Activated T-helper 2 cell treated with anti-CD3 and anti-CD28 coated beads, Interferon-gamma antibody, Interleukin-2, Interleukin-4, amounts not matched to agents 10 μg/mL and 5 μg/mL and 100 μg/mL, durations not matched to agents 14 hours and 24 hours and 36 hours (primary cell): ENCODE results near the gene ATP2C1. TPM values are rescaled to one million over a fixed set of nuclear protein-coding genes. Genes with fewer than 3 reads are reported as not detected.
A peak's percentile ranks its signal among the peaks of the same experiment; 100 is the strongest.

Experiments used
- DNase-seq: peaks from one replicate; pipeline ENCODE4 v3.0.0; 2021; ENCODE audit warnings: low spot score
- H3K27ac Mint-ChIP-seq: one replicate; pipeline ENCODE4 v1.8.0; 2021; ENCODE audit warnings: mixed read lengths
- H3K27me3 Mint-ChIP-seq: one replicate; pipeline ENCODE4 v1.8.0; 2021; ENCODE audit warnings: low read depth, mixed read lengths
- H3K36me3 Mint-ChIP-seq: one replicate; pipeline ENCODE4 v1.8.0; 2021; ENCODE audit warnings: low read depth, mixed read lengths
- H3K4me1 Mint-ChIP-seq: one replicate; pipeline ENCODE4 v1.8.0; 2021; ENCODE audit warnings: low read depth, mixed read lengths
- H3K4me3 Mint-ChIP-seq: one replicate; pipeline ENCODE4 v1.8.0; 2021; ENCODE audit warnings: low read depth, mild to moderate bottlenecking, moderate library complexity, mixed read lengths
- H3K9me3 Mint-ChIP-seq: one replicate; pipeline ENCODE4 v1.8.0; 2021; ENCODE audit warnings: mixed read lengths
- intact Hi-C: fragments of 100-400 bp; cut with micrococcal nuclease; formaldehyde crosslinking; loops from one replicate; pipeline ENCODE4 v1.15.1; 2023
- total RNA-seq: library from RNA; stranded (reverse); gene quantifications from 2 replicates; pipeline ENCODE4 v1.2.3, GENCODE V29; 2022

The ATP2C1 gene
- total RNA-seq, 1 donor from 2014 or later = 63.7 TPM

- intact Hi-C loops = loop anchor here (2.0 kb wide), 1 partner anchor 13 kb away; no protein-coding TSS in a partner anchor
- DNase-seq = no peak
- Mint-ChIP-seq H3K9me3 (no peaks in the 10 kb centered on the region), H3K4me1 (peaks cover 38% of the 10 kb centered on the region), H3K27me3 (no peaks in the 10 kb centered on the region), H3K27ac (no peak overlapping the region), H3K4me3 (no peak overlapping the region), H3K36me3 (peaks cover 7% of the 10 kb centered on the region)
These were observed 7.8 kb downstream of the ATP2C1 start for GRCh38 chr3:130901463-130902204.

GRCh38 chr3:130903412-130903908, 9.6 kb downstream of the ATP2C1 start:
- intact Hi-C loops = no loop called here
- no peak for DNase-seq
- no peaks in the 10 kb centered on the region for H3K9me3 Mint-ChIP-seq
- no peak overlapping the region for H3K4me3 Mint-ChIP-seq
- H3K27me3 Mint-ChIP-seq = no peaks in the 10 kb centered on the region
- H3K27ac Mint-ChIP-seq = no peak overlapping the region
- H3K4me1 Mint-ChIP-seq = peaks cover 47% of the 10 kb centered on the region
- H3K36me3 Mint-ChIP-seq = peaks cover 8% of the 10 kb centered on the region

- H3K36me3 Mint-ChIP-seq = peaks cover 8% of the 10 kb centered on the region
These were observed 10.6 kb downstream of the ATP2C1 start for GRCh38 chr3:130904491-130904890.

GRCh38 chr3:130905551-130905950, 11.7 kb downstream of the ATP2C1 start:
- peaks cover 8% of the 10 kb centered on the region for H3K36me3 Mint-ChIP-seq
- no peaks in the 10 kb centered on the region for H3K27me3 Mint-ChIP-seq
- no peak for DNase-seq
- intact Hi-C loops = loop anchor here (5.0 kb wide), 3 partner anchors 42 to 597 kb away; partner anchors contain the start of genes ASTE1, MRPL3 and NEK11
- peaks cover 51% of the 10 kb centered on the region for H3K4me1 Mint-ChIP-seq
- no peak overlapping the region for H3K27ac Mint-ChIP-seq
- H3K9me3 Mint-ChIP-seq = no peaks in the 10 kb centered on the region
- no peak overlapping the region for H3K4me3 Mint-ChIP-seq

More at GRCh38 chr3:130904491-130904890, 10.6 kb downstream of the ATP2C1 start:
- Mint-ChIP-seq H3K27me3 (no peaks in the 10 kb centered on the region), H3K9me3 (no peaks in the 10 kb centered on the region), H3K4me1 (peaks cover 52% of the 10 kb centered on the region), H3K27ac (no peak overlapping the region), H3K4me3 (no peak overlapping the region)
- no peak for DNase-seq
- intact Hi-C loops = no loop called here

GRCh38 chr3:130906374-130906995, 12.6 kb downstream of the ATP2C1 start:
- Mint-ChIP-seq H3K9me3 (peaks cover 3% of the 10 kb centered on the region), H3K27me3 (no peaks in the 10 kb centered on the region), H3K4me3 (no peak overlapping the region), H3K36me3 (peaks cover 10% of the 10 kb centered on the region), H3K4me1 (peaks cover 48% of the 10 kb centered on the region), H3K27ac (no peak overlapping the region)
- DNase-seq = no peak
- intact Hi-C loops = loop anchor here (2.0 to 5.0 kb wide), 4 partner anchors 14 to 596 kb away; partner anchors contain the start of genes ASTE1, MRPL3 and NEK11

GRCh38 chr3:130907500-130907899, 13.6 kb downstream of the ATP2C1 start:
- peaks cover 4% of the 10 kb centered on the region for H3K9me3 Mint-ChIP-seq
- H3K27me3 Mint-ChIP-seq = no peaks in the 10 kb centered on the region
- peaks cover 45% of the 10 kb centered on the region for H3K4me1 Mint-ChIP-seq
- peak overlapping the region; percentile 46 for H3K27ac Mint-ChIP-seq
- intact Hi-C loops = loop anchor here (2.0 to 5.0 kb wide), 4 partner anchors 15 to 595 kb away; partner anchors contain the start of genes ASTE1, MRPL3 and NEK11
- DNase-seq = no peak
- peak overlapping the region; percentile 14 for H3K4me3 Mint-ChIP-seq
- peaks cover 12% of the 10 kb centered on the region for H3K36me3 Mint-ChIP-seq

- intact Hi-C loops = loop anchor here (1.0 to 5.0 kb wide), 5 partner anchors 12 to 594 kb away; partner anchors contain the start of genes ASTE1, MRPL3 and NEK11
- H3K4me1 Mint-ChIP-seq = peaks cover 45% of the 10 kb centered on the region
These were observed 14.1 kb downstream of the ATP2C1 start for GRCh38 chr3:130907966-130908365.

GRCh38 chr3:130915567-130916292, 21.8 kb downstream of the ATP2C1 start:
- no peaks in the 10 kb centered on the region for H3K27me3 Mint-ChIP-seq
- H3K9me3 Mint-ChIP-seq = peaks cover 11% of the 10 kb centered on the region
- peaks cover 48% of the 10 kb centered on the region for H3K36me3 Mint-ChIP-seq
- DNase-seq = no peak
- peaks cover 24% of the 10 kb centered on the region for H3K4me1 Mint-ChIP-seq
- intact Hi-C loops = loop anchor here (2.0 kb wide), 1 partner anchor 15 kb away; no protein-coding TSS in a partner anchor
- no peak overlapping the region for H3K27ac Mint-ChIP-seq
- H3K4me3 Mint-ChIP-seq = no peak overlapping the region

More at GRCh38 chr3:130907966-130908365, 14.1 kb downstream of the ATP2C1 start:
- Mint-ChIP-seq H3K4me3 (peak overlapping the region; percentile 30), H3K9me3 (peaks cover 4% of the 10 kb centered on the region), H3K36me3 (peaks cover 12% of the 10 kb centered on the region), H3K27me3 (no peaks in the 10 kb centered on the region), H3K27ac (peak overlapping the region; percentile 46)
- no peak for DNase-seq

GRCh38 chr3:130916507-130917167, 22.8 kb downstream of the ATP2C1 start:
- H3K4me3 Mint-ChIP-seq = no peak overlapping the region
- no peak for DNase-seq
- intact Hi-C loops = no loop called here

GRCh38 chr3:130918328-130918727, 24.4 kb downstream of the ATP2C1 start:
- Mint-ChIP-seq H3K9me3 (peaks cover 21% of the 10 kb centered on the region), H3K36me3 (peaks cover 61% of the 10 kb centered on the region), H3K27me3 (no peaks in the 10 kb centered on the region), H3K4me1 (peaks cover 32% of the 10 kb centered on the region), H3K4me3 (no peak overlapping the region), H3K27ac (no peak overlapping the region)
- DNase-seq = no peak
- intact Hi-C loops = no loop called here

More at GRCh38 chr3:130916507-130917167, 22.8 kb downstream of the ATP2C1 start:
- Mint-ChIP-seq H3K27ac (no peak overlapping the region), H3K27me3 (no peaks in the 10 kb centered on the region), H3K36me3 (peaks cover 47% of the 10 kb centered on the region), H3K4me1 (peaks cover 24% of the 10 kb centered on the region), H3K9me3 (peaks cover 7% of the 10 kb centered on the region)

GRCh38 chr3:130925628-130926027, 31.7 kb downstream of the ATP2C1 start:
- Mint-ChIP-seq H3K27ac (no peak overlapping the region), H3K27me3 (no peaks in the 10 kb centered on the region), H3K4me1 (peaks cover 19% of the 10 kb centered on the region), H3K9me3 (peaks cover 33% of the 10 kb centered on the region), H3K4me3 (no peak overlapping the region), H3K36me3 (peaks cover 44% of the 10 kb centered on the region)
- no peak for DNase-seq
- intact Hi-C loops = no loop called here

GRCh38 chr3:130926504-130926903, 32.6 kb downstream of the ATP2C1 start:
- no peak overlapping the region for H3K27ac Mint-ChIP-seq
- no peak overlapping the region for H3K4me3 Mint-ChIP-seq
- H3K27me3 Mint-ChIP-seq = no peaks in the 10 kb centered on the region
- H3K9me3 Mint-ChIP-seq = peaks cover 33% of the 10 kb centered on the region
- intact Hi-C loops = no loop called here
- H3K4me1 Mint-ChIP-seq = peaks cover 19% of the 10 kb centered on the region
- DNase-seq = no peak
- H3K36me3 Mint-ChIP-seq = peaks cover 48% of the 10 kb centered on the region
